Activated CD8-positive, alpha-beta memory T cell treated with anti-CD3 and anti-CD28 coated beads, Interleukin-2, amount 50 U/mL, for 48 hours (primary cell): ENCODE measurements around the gene GPR158.

Source experiments
- DNase-seq: peaks from one replicate; pipeline ENCODE4 v3.0.0-alpha.2; 2020

The GPR158 gene

DNA sequence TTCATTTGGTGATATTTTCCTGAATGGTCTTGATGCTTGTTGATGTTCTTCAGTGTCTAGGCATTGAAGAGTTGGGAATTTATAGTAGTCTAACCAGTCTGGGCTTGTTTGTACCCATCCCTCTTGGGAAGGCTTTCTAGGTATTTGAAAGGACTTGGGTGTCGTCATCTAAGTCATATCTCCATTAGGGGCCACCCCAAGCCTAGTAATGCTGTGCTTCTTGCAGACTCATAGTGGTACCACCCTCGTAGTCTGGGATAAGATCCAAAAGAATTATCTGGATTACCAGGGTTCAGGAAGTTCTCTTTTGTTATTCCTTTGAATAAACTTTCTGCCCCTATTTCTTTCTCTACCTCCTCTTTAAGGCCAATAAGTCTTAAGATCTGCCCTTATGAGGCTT is 439.9 kb downstream of the GPR158 start:
- no peak for DNase-seq

DNA sequence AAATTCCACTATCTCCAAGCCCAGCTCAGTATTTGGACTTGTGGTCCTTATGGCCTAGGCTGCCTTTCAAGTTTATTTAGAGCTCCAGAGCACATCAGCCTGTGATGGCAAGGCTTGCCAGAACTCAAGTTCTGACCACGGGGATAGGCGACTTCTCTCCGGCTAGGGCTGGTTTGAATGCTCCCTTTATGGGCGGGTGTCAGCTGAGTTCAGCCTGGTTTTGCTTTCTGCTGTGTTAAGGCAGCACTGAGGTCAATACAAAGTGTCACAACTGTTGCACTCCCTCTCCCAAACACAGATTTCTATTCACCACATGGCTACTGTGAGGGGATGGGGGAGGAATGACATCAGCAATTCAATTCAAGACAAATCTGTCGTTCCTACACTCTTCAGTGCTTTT is 441.1 kb downstream of the GPR158 start:
- DNase-seq, result no peak

DNA sequence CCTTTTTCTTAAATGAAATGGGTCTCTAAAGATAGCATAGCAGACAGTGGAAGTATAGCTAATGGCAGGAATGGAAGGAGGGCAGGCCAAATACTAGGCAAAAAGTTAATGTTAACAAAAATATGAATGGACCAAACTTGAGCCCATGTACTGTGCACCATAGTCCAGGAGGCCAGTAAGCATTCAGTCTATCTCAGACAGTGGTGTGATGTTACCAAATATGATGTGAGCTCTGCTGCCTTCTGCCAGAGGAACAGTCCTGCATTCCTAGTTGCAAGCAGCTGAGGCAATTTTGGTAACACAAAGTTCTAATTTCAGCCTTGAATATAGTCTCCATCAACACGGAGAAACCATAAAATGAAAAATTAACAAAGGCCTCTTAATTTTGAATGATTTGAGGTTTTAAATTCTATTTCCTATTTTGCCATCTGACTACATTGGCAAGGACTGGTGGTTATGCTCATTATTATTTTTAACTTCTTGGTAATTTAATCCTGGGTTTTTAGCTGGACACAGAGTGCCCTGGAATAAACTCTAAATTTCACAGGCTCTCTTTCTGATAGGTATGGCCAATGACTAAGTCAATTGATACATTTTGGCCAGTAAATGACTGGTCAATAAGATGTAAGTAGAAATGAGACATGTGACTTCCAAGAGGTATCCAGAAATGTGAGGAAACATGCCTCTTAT is 442.2 kb downstream of the GPR158 start:
- no peak for DNase-seq

DNA sequence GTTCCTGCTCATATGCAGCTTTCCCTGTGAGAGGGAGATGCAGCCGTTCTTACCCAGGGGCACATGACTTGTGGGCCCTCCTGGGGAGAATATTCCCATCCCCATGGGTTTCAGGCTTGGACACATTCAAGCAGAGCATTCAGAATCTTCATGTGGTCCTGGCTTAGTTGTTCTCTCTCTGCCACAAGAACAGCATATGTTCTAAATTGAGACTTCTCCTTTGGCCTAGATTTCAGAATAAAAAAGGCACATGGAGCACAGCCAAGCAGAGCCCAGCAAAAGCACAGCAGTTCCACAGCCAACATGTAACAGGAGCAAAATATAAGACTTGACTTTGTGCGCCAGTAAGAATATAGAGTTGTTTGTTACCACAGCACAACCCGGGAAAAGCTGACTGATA is 452.8 kb downstream of the GPR158 start:
- DNase-seq, result no peak

DNA sequence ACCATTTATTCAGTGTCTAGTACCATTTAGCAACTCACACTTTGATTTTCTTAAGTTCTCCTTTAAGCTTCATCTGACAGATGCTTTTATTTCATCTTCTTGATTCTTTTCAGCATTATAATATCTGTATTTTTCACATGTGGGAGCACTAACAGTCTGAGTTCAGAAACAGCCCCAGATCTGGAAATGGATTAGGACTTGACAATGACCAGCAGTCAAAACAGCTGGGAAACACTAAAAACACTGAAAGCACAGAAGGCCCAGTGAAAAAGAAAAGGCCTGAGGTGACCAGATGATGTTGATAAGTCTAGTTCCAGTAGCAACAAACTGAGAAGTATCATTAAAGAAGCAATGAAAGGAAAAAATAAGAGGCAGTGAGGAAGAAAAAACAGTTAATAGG is 454.5 kb downstream of the GPR158 start:
- DNase-seq, result no peak

DNA sequence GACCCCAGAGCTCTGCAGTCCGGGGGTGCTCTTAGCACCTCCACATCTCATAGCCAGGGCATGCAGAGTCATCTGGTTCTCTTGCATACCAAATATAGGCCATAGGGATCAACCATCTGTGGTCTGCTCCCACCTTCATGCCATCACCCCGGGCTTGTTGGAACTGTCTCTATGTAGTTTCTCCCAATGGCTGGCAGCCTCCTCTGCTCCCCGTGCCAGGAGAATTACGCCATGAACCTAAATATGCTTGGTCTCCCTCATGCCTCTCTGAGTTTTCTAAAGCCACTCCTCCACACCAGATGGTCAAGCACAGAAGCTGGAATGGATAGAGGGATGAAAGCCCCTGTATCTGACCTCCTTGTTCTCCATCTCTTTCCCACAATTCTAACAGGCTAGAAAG is 456.7 kb downstream of the GPR158 start:
- DNase-seq, result no peak

DNA sequence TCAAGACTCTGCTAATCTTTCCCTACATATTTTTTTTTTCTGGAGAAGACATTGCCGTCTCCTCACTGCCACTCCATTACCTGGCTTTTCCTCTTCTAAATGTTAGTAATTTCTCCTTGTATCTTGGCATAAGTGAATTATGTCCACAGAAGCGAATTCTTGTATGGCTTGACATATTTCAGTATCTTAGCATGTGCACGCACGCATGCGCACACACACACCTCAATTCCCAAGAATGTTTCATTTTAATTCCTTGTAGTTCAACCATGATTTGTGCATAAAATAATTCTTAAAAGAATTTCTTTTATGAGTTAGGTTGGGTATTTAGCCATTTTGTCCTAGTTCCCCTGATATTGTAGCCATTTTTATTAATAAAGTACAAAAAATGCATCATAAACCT is 458.0 kb downstream of the GPR158 start:
- no peak for DNase-seq

DNA sequence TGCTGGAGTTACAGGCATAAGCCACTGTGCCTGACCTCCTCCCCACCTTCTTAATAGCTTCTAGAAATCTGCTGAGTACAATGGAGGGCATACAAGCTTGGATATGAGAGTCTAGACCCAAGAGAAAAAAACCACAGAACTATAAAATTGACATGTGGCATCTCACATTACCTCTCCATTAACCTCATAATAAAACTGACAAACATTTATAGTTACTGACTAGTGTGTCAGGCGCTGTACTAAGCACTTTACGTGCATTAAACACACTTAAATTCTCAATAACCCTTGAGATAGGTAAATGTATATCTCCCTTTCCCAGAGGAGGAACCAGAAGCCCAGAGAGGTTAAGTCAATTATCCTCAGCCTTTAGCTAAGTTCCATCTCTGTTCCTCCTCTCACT is 458.7 kb downstream of the GPR158 start:
- DNase-seq, result no peak

- DNase-seq, result no peak
These were observed 464.8 kb downstream of the GPR158 start for GRCh38 chr10:25639646-25640045.

GRCh38 chr10:25641595-25641994 is 466.8 kb downstream of the GPR158 start:
- DNase-seq, result no peak

GRCh38 chr10:25642721-25643120 is 467.9 kb downstream of the GPR158 start:
- no peak for DNase-seq

DNA sequence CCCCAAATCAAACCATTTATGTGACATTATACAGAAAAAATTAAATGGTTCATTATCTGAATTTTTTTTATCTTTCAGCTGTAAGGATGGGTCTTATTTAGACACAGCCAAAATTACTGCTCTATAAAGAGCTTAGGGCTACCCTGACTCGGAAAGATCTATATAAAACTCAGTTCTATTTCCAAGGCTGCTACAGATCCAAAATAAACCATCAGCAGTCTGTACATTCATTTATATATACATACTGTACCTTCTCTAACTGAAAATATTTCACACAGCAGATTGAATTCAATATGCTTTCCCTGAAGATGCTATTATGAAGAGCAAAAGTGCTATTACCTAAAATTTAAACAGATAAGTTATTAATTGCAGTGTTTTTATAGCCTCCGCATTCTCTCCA is 471.6 kb downstream of the GPR158 start:
- DNase-seq, result no peak

- DNase-seq, result no peak
These were observed 476.7 kb downstream of the GPR158 start for GRCh38 chr10:25651534-25651933.
